Kidney epithelial cell (primary cell): ENCODE data around the gene TREM2. TPM values are rescaled to one million over a fixed set of nuclear protein-coding genes. Genes with fewer than 3 reads are reported as not detected.

ENCODE experiments used
- DNase-seq: peaks from one replicate; pipeline ENCODE4 v3.0.0-alpha.2; 2010; ENCODE audit warnings: low read depth
- H3K27me3 ChIP-seq: 2 replicates; pipeline ENCODE4 v1.6.0; 2011; ENCODE audit warnings: low read length; ENCODE audit not compliant: control insufficient read depth, insufficient read depth
- H3K36me3 ChIP-seq: 2 replicates; pipeline ENCODE4 v1.5.1; 2011; ENCODE audit warnings: low read length; ENCODE audit not compliant: control insufficient read depth, insufficient read depth
- H3K4me3 ChIP-seq: 2 replicates; pipeline ENCODE4 v1.5.1; 2011; ENCODE audit warnings: low read depth, mild to moderate bottlenecking, control low read depth, low read length
- total RNA-seq: library from RNA; depleted of rRNA; stranded (reverse); fragments of >200 nt; gene quantifications from 2 replicates; pipeline ENCODE4 v1.2.3, GENCODE V29; 2015
- TF ChIP-seq, protein P1 (sequence below): IDR thresholded peaks from 2 replicates; pipeline ENCODE4 v1.5.1; 2011; ENCODE audit warnings: mild to moderate bottlenecking, moderate library complexity, low read length, control low read depth, inconsistent platforms; ENCODE audit not compliant: insufficient read depth, poor library complexity, severe bottlenecking

Gene TREM2
- total RNA-seq, 1 donor from 2014 or later = not detected

DNA sequence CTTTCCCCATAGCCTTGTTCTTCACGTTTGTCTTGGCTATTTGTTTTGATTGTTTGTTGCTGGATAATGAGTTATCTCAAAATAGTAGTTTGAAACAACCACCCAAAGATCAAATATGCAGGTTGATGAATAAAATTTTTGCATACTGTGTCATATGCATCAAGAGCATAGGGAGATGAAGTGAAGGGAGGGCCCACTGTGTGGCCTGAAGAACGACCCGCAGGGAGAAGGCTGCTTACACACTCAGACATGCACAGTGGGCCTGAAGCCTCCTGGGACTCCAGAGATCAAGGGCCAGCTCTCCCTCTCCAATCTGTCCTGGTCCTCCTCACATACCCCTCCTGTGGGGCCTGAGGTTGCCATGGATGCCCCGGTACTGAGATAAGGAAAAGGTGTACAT lies 16.2 kb upstream of the TREM2 start:
- TF ChIP-seq, protein P1, sequence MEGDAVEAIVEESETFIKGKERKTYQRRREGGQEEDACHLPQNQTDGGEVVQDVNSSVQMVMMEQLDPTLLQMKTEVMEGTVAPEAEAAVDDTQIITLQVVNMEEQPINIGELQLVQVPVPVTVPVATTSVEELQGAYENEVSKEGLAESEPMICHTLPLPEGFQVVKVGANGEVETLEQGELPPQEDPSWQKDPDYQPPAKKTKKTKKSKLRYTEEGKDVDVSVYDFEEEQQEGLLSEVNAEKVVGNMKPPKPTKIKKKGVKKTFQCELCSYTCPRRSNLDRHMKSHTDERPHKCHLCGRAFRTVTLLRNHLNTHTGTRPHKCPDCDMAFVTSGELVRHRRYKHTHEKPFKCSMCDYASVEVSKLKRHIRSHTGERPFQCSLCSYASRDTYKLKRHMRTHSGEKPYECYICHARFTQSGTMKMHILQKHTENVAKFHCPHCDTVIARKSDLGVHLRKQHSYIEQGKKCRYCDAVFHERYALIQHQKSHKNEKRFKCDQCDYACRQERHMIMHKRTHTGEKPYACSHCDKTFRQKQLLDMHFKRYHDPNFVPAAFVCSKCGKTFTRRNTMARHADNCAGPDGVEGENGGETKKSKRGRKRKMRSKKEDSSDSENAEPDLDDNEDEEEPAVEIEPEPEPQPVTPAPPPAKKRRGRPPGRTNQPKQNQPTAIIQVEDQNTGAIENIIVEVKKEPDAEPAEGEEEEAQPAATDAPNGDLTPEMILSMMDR = no peak
- H3K36me3 ChIP-seq = no peaks in the 10 kb centered on the region
- no peak for DNase-seq
- no peak overlapping the region for H3K4me3 ChIP-seq
- H3K27me3 ChIP-seq = peaks cover 2% of the 10 kb centered on the region

DNA sequence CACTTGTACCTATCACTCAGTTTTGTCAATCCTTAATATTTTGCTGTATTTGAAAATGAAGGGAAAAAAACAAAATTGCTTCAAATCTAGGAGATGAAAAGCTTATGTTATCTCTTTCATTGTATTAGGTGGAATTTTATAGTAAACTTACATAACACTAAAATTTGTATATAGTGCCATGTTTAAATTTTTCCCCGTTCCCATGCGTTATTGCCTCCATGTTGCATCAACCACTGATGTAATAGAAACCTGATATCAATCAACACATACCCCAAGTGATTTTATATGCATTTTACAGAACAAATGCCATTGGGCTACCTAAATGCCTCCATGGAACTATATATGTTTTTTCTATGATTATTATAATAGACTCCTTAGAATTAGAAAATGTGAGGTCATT lies 14.8 kb upstream of the TREM2 start:
- peaks cover 2% of the 10 kb centered on the region for H3K27me3 ChIP-seq
- TF ChIP-seq, protein P1 = no peak
- H3K4me3 ChIP-seq = no peak overlapping the region
- no peak for DNase-seq
- no peaks in the 10 kb centered on the region for H3K36me3 ChIP-seq

DNA sequence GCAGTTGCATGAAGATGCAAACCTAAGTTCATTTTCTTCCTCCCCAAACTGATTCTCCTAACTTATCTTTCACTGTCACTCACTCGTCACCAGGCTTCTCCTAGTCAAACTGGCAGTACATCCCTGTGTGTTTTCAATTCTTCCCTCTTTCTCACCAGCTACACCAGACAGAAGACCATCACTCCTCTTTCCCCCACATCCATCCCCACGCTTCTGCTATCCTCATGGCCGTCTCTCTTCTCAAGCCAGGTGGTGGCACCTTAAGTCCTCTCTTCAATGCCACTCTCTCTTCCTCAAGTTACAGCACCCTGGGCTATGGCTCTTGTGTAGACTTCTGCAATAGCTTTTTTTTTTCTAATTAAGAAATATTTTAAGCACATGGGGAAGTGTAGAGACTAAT lies 14.4 kb upstream of the TREM2 start:
- Histone ChIP-seq H3K36me3 (no peaks in the 10 kb centered on the region), H3K4me3 (no peak overlapping the region), H3K27me3 (peaks cover 2% of the 10 kb centered on the region)
- DNase-seq = no peak
- TF ChIP-seq, protein P1 = no peak

DNA sequence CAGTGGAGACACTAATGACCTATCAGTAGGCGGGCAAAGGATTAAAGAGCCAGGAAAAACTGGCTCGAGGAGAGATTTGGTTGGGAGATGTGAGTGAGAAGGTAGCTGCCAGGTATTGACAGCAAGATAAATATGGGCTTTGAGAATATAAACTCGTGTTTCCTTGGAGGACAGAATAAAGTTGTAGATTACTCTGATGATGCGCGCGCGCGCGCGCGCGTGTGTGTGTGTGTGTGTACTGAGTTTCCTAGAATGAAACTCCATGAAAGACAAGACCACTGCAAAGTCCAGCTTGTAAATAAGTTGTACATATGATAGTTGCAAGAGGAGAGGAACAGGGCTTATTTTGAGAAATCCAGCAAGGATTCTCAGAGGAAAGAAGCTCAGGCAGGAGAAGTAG lies 13.3 kb upstream of the TREM2 start:
- DNase-seq = no peak
- TF ChIP-seq, protein P1 = no peak
- Histone ChIP-seq H3K4me3 (no peak overlapping the region), H3K36me3 (no peaks in the 10 kb centered on the region), H3K27me3 (peaks cover 2% of the 10 kb centered on the region)

DNA sequence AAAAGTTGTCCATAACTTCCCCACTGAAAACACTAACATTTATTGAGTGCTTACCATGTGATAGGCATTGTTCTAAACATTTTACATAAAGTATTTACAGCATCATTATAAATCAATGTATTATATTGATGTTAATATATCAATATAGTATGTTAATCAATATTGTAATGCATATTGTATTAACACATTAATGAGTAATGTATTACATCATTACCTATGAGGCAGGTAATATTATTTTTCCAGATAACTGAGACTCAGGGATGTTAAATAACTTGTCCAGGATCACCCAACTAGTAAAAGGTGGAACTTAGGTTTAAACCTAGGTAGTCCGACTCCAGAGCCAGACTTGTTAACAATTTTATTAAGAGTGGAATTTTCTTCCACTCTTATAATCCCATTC lies 12.2 kb upstream of the TREM2 start:
- DNase-seq = no peak
- H3K27me3 ChIP-seq = peaks cover 2% of the 10 kb centered on the region
- no peak overlapping the region for H3K4me3 ChIP-seq
- no peaks in the 10 kb centered on the region for H3K36me3 ChIP-seq
- TF ChIP-seq, protein P1 = no peak

DNA sequence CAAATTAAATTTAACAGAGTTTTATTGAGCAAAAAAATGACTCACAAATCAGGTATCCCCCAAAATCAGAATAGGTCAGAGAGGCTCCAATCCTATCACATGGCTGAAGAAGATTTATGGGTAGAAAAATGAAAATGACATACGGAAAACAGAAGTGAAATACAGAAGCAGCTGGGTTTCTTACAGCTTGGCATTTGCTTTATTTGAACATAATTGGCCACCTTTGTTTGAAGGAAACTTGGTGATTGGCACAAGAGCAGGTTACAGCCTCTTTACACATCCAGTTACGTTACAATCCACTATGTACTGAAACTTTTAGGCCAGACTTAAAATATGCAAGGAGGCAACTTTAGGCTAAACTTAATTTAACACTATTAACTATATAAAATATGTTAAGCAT lies 11.7 kb upstream of the TREM2 start:
- no peak overlapping the region for H3K4me3 ChIP-seq
- no peaks in the 10 kb centered on the region for H3K36me3 ChIP-seq
- TF ChIP-seq, protein P1 = no peak
- no peak for DNase-seq
- peaks cover 2% of the 10 kb centered on the region for H3K27me3 ChIP-seq
